Measurements from ENCODE around the gene ACRV1. TPM values are rescaled to one million over a fixed set of nuclear protein-coding genes. Genes with fewer than 3 reads are reported as not detected.

Gene ACRV1
- total and polyA plus RNA-seq, 8 donors: not detected

- intact Hi-C loops (cut with DNase I): no loop called here
- ATAC-seq: no peak
- TF ChIP-seq, protein P1, sequence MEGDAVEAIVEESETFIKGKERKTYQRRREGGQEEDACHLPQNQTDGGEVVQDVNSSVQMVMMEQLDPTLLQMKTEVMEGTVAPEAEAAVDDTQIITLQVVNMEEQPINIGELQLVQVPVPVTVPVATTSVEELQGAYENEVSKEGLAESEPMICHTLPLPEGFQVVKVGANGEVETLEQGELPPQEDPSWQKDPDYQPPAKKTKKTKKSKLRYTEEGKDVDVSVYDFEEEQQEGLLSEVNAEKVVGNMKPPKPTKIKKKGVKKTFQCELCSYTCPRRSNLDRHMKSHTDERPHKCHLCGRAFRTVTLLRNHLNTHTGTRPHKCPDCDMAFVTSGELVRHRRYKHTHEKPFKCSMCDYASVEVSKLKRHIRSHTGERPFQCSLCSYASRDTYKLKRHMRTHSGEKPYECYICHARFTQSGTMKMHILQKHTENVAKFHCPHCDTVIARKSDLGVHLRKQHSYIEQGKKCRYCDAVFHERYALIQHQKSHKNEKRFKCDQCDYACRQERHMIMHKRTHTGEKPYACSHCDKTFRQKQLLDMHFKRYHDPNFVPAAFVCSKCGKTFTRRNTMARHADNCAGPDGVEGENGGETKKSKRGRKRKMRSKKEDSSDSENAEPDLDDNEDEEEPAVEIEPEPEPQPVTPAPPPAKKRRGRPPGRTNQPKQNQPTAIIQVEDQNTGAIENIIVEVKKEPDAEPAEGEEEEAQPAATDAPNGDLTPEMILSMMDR (IDR thresholded peaks at IDR 0.05): no peak
- 97 to 100% methylated on average over 2 of the region's 2 CpGs for WGBS, 2 donors
- no peak for FAIRE-seq
- H3K27ac ChIP-seq: no peak overlapping the region
- no peaks in the 10 kb centered on the region for H3K36me3 ChIP-seq
- DNase-seq: no peak
- H3K27me3 ChIP-seq: no peaks in the 10 kb centered on the region
- H3K9me3 ChIP-seq: no peaks in the 10 kb centered on the region
- no peaks in the 10 kb centered on the region for H3K4me1 ChIP-seq
- H3K4me3 ChIP-seq: no peak overlapping the region
Measured at GRCh38 chr11:125667151-125667550, 13.5 kb downstream of the ACRV1 start.

DNA sequence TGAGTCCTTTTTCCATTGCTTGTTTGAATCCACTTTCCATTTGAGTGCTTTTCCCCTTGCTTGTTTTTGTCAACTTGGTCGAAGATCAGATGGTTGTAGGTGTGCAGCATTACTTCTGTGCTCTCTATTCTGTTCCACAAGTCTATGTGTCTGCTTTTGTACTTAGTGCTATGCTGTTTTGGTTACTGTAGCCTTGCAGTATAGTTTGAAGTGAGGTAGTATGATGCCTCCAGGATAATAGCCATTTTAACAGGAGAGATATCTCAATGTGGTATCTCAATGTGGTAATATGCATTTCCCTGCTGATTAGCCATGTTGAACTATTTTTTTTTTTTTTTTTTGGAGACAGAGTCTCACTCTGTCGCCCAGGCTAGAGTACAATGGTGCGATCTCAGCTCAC, 16.7 kb downstream of the ACRV1 start:
- intact Hi-C loops (cut with DNase I): no loop called here
- H3K36me3 ChIP-seq: no peaks in the 10 kb centered on the region
- FAIRE-seq (no peak), ATAC-seq (no peak), DNase-seq (no peak)
- WGBS, 2 donors: 100% methylated on average over 1 to 3 of the region's 3 CpGs
- H3K4me1 ChIP-seq: no peaks in the 10 kb centered on the region
- no peak overlapping the region for H3K27ac ChIP-seq
- H3K9me3 ChIP-seq: no peaks in the 10 kb centered on the region
- H3K4me3 ChIP-seq: no peak overlapping the region
- no peaks in the 10 kb centered on the region for H3K27me3 ChIP-seq
- TF ChIP-seq, protein P1 (IDR thresholded peaks at IDR 0.05): no peak

GRCh38 chr11:125662689-125663088, 18.0 kb downstream of the ACRV1 start:
- 77 to 89% methylated on average over 2 of the region's 2 CpGs for WGBS, 2 donors
- ATAC-seq (no peak), DNase-seq (no peak), FAIRE-seq (no peak)
- TF ChIP-seq, protein P1 (IDR thresholded peaks at IDR 0.05): no peak
- Histone ChIP-seq H3K4me3 (no peak overlapping the region), H3K36me3 (no peaks in the 10 kb centered on the region), H3K9me3 (no peaks in the 10 kb centered on the region), H3K4me1 (no peaks in the 10 kb centered on the region), H3K27me3 (no peaks in the 10 kb centered on the region), H3K27ac (no peak overlapping the region)
- intact Hi-C loops (cut with DNase I): no loop called here

DNA sequence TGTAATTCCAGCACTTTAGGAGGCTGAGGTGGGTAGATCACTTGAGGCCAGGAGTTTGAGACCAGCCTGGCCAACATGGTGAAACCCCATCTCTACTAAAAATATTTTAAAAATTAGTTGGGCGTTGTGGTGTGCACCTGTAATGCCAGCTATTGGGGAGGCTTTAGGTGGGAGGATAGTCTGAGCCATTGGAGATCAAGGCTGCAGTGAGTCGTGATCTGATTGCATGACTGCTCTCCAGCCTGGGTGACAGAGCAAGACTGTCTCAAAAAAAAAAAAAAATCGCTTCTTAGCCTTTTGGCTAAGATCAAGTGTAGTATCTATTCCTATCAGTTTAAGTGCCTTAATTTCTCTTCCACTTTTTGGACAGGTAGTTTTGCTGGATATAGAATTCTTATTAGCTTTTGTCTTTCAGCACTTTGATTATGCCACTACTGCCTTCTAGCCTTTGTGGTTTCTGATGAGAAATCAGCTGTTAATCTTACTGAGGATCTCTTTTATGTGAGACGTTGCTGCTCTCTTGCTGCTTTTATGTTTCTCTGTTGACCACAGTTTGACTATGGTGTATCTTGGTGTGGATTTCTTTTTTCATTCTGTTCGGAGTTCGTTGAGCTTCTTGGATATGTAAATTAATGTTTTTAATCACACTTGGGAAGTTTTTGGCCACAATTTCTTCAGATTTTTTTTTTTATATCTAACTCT, 31.0 kb downstream of the ACRV1 start:
- H3K4me1 ChIP-seq: no peaks in the 10 kb centered on the region
- intact Hi-C loops (cut with DNase I): no loop called here
- DNase-seq (no peak), FAIRE-seq (no peak), ATAC-seq (no peak)
- no peak overlapping the region for H3K4me3 ChIP-seq
- no peaks in the 10 kb centered on the region for H3K36me3 ChIP-seq
- H3K27ac ChIP-seq: no peak overlapping the region
- H3K9me3 ChIP-seq: no peaks in the 10 kb centered on the region
- TF ChIP-seq, protein P1 (IDR thresholded peaks at IDR 0.05): no peak
- WGBS, 2 donors: 92 to 95% methylated on average over 6 of the region's 6 CpGs
- no peaks in the 10 kb centered on the region for H3K27me3 ChIP-seq

- Histone ChIP-seq H3K4me3 (no peak overlapping the region), H3K27ac (no peak overlapping the region), H3K36me3 (no peaks in the 10 kb centered on the region), H3K27me3 (no peaks in the 10 kb centered on the region), H3K4me1 (no peaks in the 10 kb centered on the region), H3K9me3 (no peaks in the 10 kb centered on the region)
- FAIRE-seq (no peak), ATAC-seq (no peak), DNase-seq (no peak)
- TF ChIP-seq, protein P1 (IDR thresholded peaks at IDR 0.05): no peak
- 95 to 99% methylated on average over 3 of the region's 3 CpGs for WGBS, 2 donors
- intact Hi-C loops (cut with DNase I): no loop called here
Measured at GRCh38 chr11:125645871-125646270, 34.8 kb downstream of the ACRV1 start.

Measured in pancreas (tissue), 10 donors.